A549 (cell line): Measurements from ENCODE around the gene CAMTA1. TPM values are rescaled to one million over a fixed set of nuclear protein-coding genes. Genes with fewer than 3 reads are reported as not detected.

ENCODE experiments used
- ATAC-seq, 2 experiments: fragments of 200-7000 bp in 1 of 2; fragments of >200 bp in 1 of 2; cut with Nextera tagmentation in 1 of 2; cut with Tn5 transposase in 1 of 2; 3 replicates each; pipeline versions ENCODE4 v1.8.0 to v1.9.1; 2018 to 2020; ENCODE audit warnings: mild to moderate bottlenecking in 1 of 2, moderate library complexity in 1 of 2
- CTCF ChIA-PET: fragments of 300-600 bp; sonication (Branson Sonifier 250); formaldehyde crosslinking; extraction: SDS; loops from one replicate; lab custom pipeline; 2021; ENCODE audit warnings: antibody characterized with exemption, inconsistent platforms; lab: Yijun Ruan, JAX
- POLR2A ChIA-PET: fragments of 350-600 bp; formaldehyde crosslinking; extraction: SDS; loops from one replicate; lab custom pipeline; 2021; ENCODE audit warnings: antibody characterized with exemption, inconsistent platforms; lab: Yijun Ruan, JAX
- DNase-seq, 2 experiments: peaks; one replicate each; pipeline versions ENCODE4 v3.0.0 to v3.0.0-alpha.2; 2011 to 2016; ENCODE audit warnings: low read depth in 1 of 2, low spot score in 1 of 2
- FAIRE-seq: peaks from 2 replicates; lab custom pipeline; 2011; peaks lifted over from hg19 to GRCh38; lab: Jason Lieb, UNC
- H3K27ac ChIP-seq, 2 experiments: fragments of >200 bp; sonication (Bioruptor Twin); formaldehyde crosslinking; 3 replicates each; pipeline ENCODE4 v1.5.1; 2016 to 2017
- H3K4me1 ChIP-seq: fragments of >200 bp; sonication (Bioruptor Twin); formaldehyde crosslinking; 3 replicates; pipeline ENCODE4 v1.6.1; 2016
- H3K4me2 ChIP-seq: fragments of >200 bp; sonication (Bioruptor Twin); formaldehyde crosslinking; 3 replicates; pipeline ENCODE4 v1.6.1; 2016
- H3K4me3 ChIP-seq: fragments of >200 bp; sonication (Bioruptor Twin); formaldehyde crosslinking; 3 replicates; pipeline ENCODE4 v1.5.1; 2016
- H3K9me3 ChIP-seq: fragments of >200 bp; sonication (Bioruptor Twin); formaldehyde crosslinking; 3 replicates; pipeline ENCODE4 v1.6.1; 2016
- ATOH8 ChIP-seq: fragments of 250-450 bp; sonication (Bioruptor Pico); IDR thresholded peaks from 2 replicates; pipeline ENCODE4 v1.5.0; 2020; ENCODE audit warnings: low read depth, mild to moderate bottlenecking, moderate library complexity
- CHD2 ChIP-seq: fragments of 150-350 bp; IDR thresholded peaks from 2 replicates; pipeline ENCODE4 v1.6.1; 2014; ENCODE audit warnings: low read length; ENCODE audit not compliant: partially characterized antibody
- ESRRA ChIP-seq: fragments of 150-350 bp; IDR thresholded peaks from 2 replicates; pipeline ENCODE4 v1.6.1; 2014; ENCODE audit warnings: mild to moderate bottlenecking, low read length, borderline replicate concordance
- FOXS1 ChIP-seq: fragments of 250-450 bp; sonication (Bioruptor Pico); IDR thresholded peaks from 2 replicates; pipeline ENCODE4 v1.5.0; 2020; ENCODE audit warnings: mild to moderate bottlenecking, moderate library complexity
- HEYL ChIP-seq: fragments of 250-450 bp; sonication (Bioruptor Pico); IDR thresholded peaks from 2 replicates; pipeline ENCODE4 v1.8.0; 2021; ENCODE audit warnings: mild to moderate bottlenecking, moderate library complexity
- HMGXB4 ChIP-seq: fragments of 250-450 bp; sonication (Bioruptor Pico); IDR thresholded peaks from 2 replicates; pipeline ENCODE4 v1.5.0; 2021; ENCODE audit warnings: mild to moderate bottlenecking, moderate library complexity, borderline replicate concordance
- HOXB5 ChIP-seq: fragments of 250-450 bp; sonication (Bioruptor Pico); IDR thresholded peaks from 2 replicates; pipeline ENCODE4 v1.5.0; 2020; ENCODE audit warnings: mild to moderate bottlenecking, moderate library complexity
- JUNB ChIP-seq: fragments of >200 bp; sonication (Bioruptor Twin); formaldehyde crosslinking; IDR thresholded peaks from 2 replicates; pipeline ENCODE4 v1.6.1; 2016
- KDM1A ChIP-seq: fragments of 200-600 bp; sonication (generic); IDR thresholded peaks from 2 replicates; pipeline ENCODE4 v1.6.1; 2016; ENCODE audit warnings: low read depth, mild to moderate bottlenecking
- KDM5A ChIP-seq: fragments of 200-600 bp; sonication (generic); IDR thresholded peaks from 2 replicates; pipeline ENCODE4 v1.6.1; 2016; ENCODE audit warnings: antibody characterized with exemption, mild to moderate bottlenecking
- MAFK ChIP-seq: fragments of 450-650 bp; IDR thresholded peaks from 2 replicates; pipeline ENCODE4 v1.6.1; 2014; ENCODE audit not compliant: partially characterized antibody
- MAX ChIP-seq: IDR thresholded peaks from 2 replicates; pipeline ENCODE4 v1.6.1; 2012
- POLR2AphosphoS2 ChIP-seq: conservative IDR thresholded peaks from 2 replicates; pipeline ENCODE4 v1.6.1; 2012; ENCODE audit warnings: low read length, improper control_type of control experiment, inconsistent platforms
- RAD21 ChIP-seq, 2 experiments: fragments of >200 bp in 1 of 2; sonication (Bioruptor Twin) in 1 of 2; formaldehyde crosslinking in 1 of 2; IDR thresholded peaks in 1 of 2; conservative IDR thresholded peaks in 1 of 2; 2 replicates in 1 of 2; 3 replicates in 1 of 2; pipeline ENCODE4 v1.6.1; 2012 to 2018; ENCODE audit warnings: inconsistent platforms in 1 of 2
- ZFP36 ChIP-seq: fragments of 450-650 bp; IDR thresholded peaks from 2 replicates; pipeline ENCODE4 v1.6.1; 2014; ENCODE audit warnings: borderline replicate concordance; ENCODE audit not compliant: partially characterized antibody
- WGBS: methylation state at CpG from one replicate; pipeline ENCODE4 v1.1.6; 2017; ENCODE audit errors: missing lambda C conversion rate; 5-methylcytosine and 5-hydroxymethylcytosine counted together
- polyA plus RNA-seq, 4 experiments: library from polyadenylated mRNA; depleted of rRNA in 3 of 4; stranded (reverse); fragments of >200 nt; fragmentation: RNase III in 1 of 4; extraction: RNeasy Plus Mini Kit Qiagen cat#74134 plus additional on column Dnase treatment in 1 of 4; gene quantifications; 2 replicates in 3 of 4; 3 replicates in 1 of 4; pipeline ENCODE4 v1.2.3, GENCODE V29; 2011 to 2017
- TF ChIP-seq, protein P1 (sequence below): IDR thresholded peaks from 2 replicates; pipeline ENCODE4 v1.6.1; 2012

Gene CAMTA1
- polyA plus RNA-seq, 2 of the 4 experiments (the other 2 are of a cell fraction), result 58.8 to 75.0 TPM

GRCh38 chr1:6953907-6954364, 168.7 kb downstream of the CAMTA1 start (continued):
- TF ChIP-seq, protein P1, sequence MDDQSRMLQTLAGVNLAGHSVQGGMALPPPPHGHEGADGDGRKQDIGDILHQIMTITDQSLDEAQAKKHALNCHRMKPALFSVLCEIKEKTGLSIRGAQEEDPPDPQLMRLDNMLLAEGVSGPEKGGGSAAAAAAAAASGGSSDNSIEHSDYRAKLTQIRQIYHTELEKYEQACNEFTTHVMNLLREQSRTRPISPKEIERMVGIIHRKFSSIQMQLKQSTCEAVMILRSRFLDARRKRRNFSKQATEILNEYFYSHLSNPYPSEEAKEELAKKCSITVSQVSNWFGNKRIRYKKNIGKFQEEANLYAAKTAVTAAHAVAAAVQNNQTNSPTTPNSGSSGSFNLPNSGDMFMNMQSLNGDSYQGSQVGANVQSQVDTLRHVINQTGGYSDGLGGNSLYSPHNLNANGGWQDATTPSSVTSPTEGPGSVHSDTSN, result no peak
- no peak for TF ChIP-seq RAD21 (conservative IDR thresholded peaks at IDR 0.05 in 1 of 2, IDR thresholded peaks at IDR 0.05 in 1 of 2)

- Histone ChIP-seq H3K9me3 (no peaks in the 10 kb centered on the region), H3K4me3 (no peak overlapping the region)
- no peak for TF ChIP-seq KDM5A
- TF ChIP-seq ESRRA, result no peak
- TF ChIP-seq HEYL (CRISPR knock-in tag), result no peak
- no peak for TF ChIP-seq HOXB5 (CRISPR knock-in tag)
- no peak for TF ChIP-seq MAFK
- no peak for TF ChIP-seq FOXS1 (CRISPR knock-in tag)
- TF ChIP-seq HMGXB4, result no peak
- TF ChIP-seq, all 56 proteins: peak for 0
- no peak for DNase-seq
- WGBS, result 74% methylated on average over 9 of the region's 15 CpGs
- no peak for ATAC-seq
- no peak for FAIRE-seq
- Histone ChIP-seq H3K4me2 (no peak overlapping the region), H3K4me1 (no peaks in the 10 kb centered on the region), H3K27ac (no peak overlapping the region)
- CTCF ChIA-PET, result no interaction called here
- POLR2A ChIA-PET, result no interaction called here
Measured at GRCh38 chr1:6954591-6954990, 169.3 kb downstream of the CAMTA1 start.

DNA sequence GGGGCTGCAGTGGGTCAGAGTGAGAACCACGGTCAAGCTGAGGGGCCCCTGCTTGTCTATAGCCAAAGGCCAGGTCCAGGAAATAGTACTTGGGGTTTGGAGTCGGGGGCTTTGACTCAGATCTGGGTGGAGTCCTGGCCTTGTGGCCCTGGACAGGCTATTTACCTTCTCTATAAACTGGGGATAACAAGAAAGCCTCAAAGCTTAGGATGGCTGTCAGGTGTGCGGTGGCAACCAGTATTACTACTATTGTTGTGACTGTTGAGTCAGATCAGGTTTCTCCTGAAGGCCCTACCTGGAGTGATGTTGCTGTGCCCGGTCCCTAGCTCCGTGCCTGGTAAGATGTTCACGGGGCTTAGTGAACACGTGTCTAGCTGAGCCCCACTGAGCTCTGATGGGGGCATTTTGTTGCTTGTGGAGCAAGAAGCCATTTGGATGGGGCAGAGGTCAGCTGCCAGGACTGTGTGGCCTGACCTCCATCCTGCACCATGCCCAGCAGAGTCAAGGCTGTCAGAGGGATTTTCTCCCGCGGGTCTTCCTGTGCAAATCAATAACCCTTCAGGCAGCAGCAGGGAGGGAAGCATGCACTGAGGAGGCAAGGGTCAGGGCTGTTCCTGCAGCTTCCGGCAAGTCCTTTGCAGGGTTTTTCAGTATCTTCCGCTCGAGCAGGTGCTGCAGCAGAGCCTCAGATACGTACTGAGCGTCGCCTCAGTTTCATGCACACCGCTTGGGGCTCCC, 170.3 kb downstream of the CAMTA1 start:
- POLR2A ChIA-PET, result no interaction called here
- DNase-seq, result no peak
- Histone ChIP-seq H3K27ac (no peak overlapping the region), H3K4me2 (no peak overlapping the region), H3K9me3 (no peaks in the 10 kb centered on the region), H3K4me3 (no peak overlapping the region), H3K4me1 (no peaks in the 10 kb centered on the region)
- FAIRE-seq, result no peak
- TF ChIP-seq CHD2, result no peak
- TF ChIP-seq ATOH8 (CRISPR knock-in tag), result no peak
- TF ChIP-seq POLR2AphosphoS2, result no peak
- TF ChIP-seq ZFP36, result no peak
- no peak for TF ChIP-seq KDM1A
- no peak for TF ChIP-seq JUNB
- no peak for TF ChIP-seq MAX
- WGBS, result 81% methylated on average over 12 of the region's 16 CpGs
- no peak for ATAC-seq
- CTCF ChIA-PET, result interaction anchor here (0.6 to 1.3 kb wide), 3 partner anchors 10 to 1405 kb away, joined by 3 read pairs; no protein-coding TSS in a partner anchor
